HepG2 (cell line): ENCODE measurements around the gene ZNF829. TPM values are rescaled to one million over a fixed set of nuclear protein-coding genes. Genes with fewer than 3 reads are reported as not detected.

Experiments used
- ARNT2 ChIP-seq: sonication (generic); formaldehyde crosslinking; IDR thresholded peaks from 2 replicates; pipeline ENCODE4 v1.8.0; 2022; ENCODE audit warnings: mild to moderate bottlenecking, low read depth, missing genetic modification reagents, moderate library complexity
- ATF1 ChIP-seq: IDR thresholded peaks from 2 replicates; pipeline ENCODE4 v1.6.1; 2016; ENCODE audit warnings: mild to moderate bottlenecking, control low read depth
- ELF4 ChIP-seq: sonication (generic); formaldehyde crosslinking; IDR thresholded peaks from 2 replicates; pipeline ENCODE4 v1.5.0; 2020; ENCODE audit warnings: missing genetic modification reagents, mild to moderate bottlenecking, moderate library complexity, borderline replicate concordance
- HCFC1 ChIP-seq: fragments of 150-350 bp; IDR thresholded peaks from 2 replicates; pipeline ENCODE4 v1.6.1; 2014; ENCODE audit warnings: low read depth, low read length
- MED8 ChIP-seq: sonication (generic); formaldehyde crosslinking; IDR thresholded peaks from 2 replicates; pipeline ENCODE4 v1.8.1; 2023; ENCODE audit warnings: mild to moderate bottlenecking, missing genetic modification reagents; ENCODE audit not compliant: insufficient replicate concordance
- MTA3 ChIP-seq: sonication (generic); formaldehyde crosslinking; IDR thresholded peaks from 2 replicates; pipeline ENCODE4 v1.4.0; 2020; ENCODE audit warnings: missing genetic modification reagents
- MXI1 ChIP-seq: IDR thresholded peaks from 3 replicates; pipeline ENCODE4 v1.6.1; 2012; ENCODE audit warnings: low read depth, low read length, inconsistent platforms, borderline replicate concordance
- NKX3-1 ChIP-seq: sonication (generic); formaldehyde crosslinking; IDR thresholded peaks from 2 replicates; pipeline ENCODE4 v1.5.0; 2020; ENCODE audit warnings: missing genetic modification reagents
- SMC3 ChIP-seq: IDR thresholded peaks from 2 replicates; pipeline ENCODE4 v1.6.1; 2011; ENCODE audit warnings: low read length, improper control_type of control experiment
- SRSF1 ChIP-seq: fragments of 200-400 bp; formaldehyde crosslinking; optimal IDR thresholded peaks from 2 replicates; pipeline ENCODE3; 2017; ENCODE audit warnings: mild to moderate bottlenecking, low read depth, low read length, moderate library complexity
- ZBTB38 ChIP-seq: sonication (generic); formaldehyde crosslinking; IDR thresholded peaks from 2 replicates; pipeline ENCODE4 v1.5.1; 2020; ENCODE audit warnings: mild to moderate bottlenecking, missing genetic modification reagents
- ZIK1 ChIP-seq: sonication (generic); formaldehyde crosslinking; IDR thresholded peaks from 2 replicates; pipeline ENCODE4 v1.5.0; 2020; ENCODE audit warnings: mild to moderate bottlenecking, low read depth, missing genetic modification reagents, borderline replicate concordance
- ZNF225 ChIP-seq: sonication (generic); formaldehyde crosslinking; IDR thresholded peaks from 2 replicates; pipeline ENCODE4 v1.4.0; 2020; ENCODE audit warnings: mild to moderate bottlenecking, missing genetic modification reagents
- ZNF619 ChIP-seq: sonication (generic); formaldehyde crosslinking; IDR thresholded peaks from 2 replicates; pipeline ENCODE4 v1.4.0; 2020; ENCODE audit warnings: mild to moderate bottlenecking, missing genetic modification reagents
- polyA plus RNA-seq, 8 experiments: library from polyadenylated mRNA; depleted of rRNA in 3 of 8; stranded (reverse) in 7 of 8; unstranded in 1 of 8; fragments of >200 nt; fragmentation: Illumina TruSeq in 4 of 8; extraction: Trizol in 4 of 8; gene quantifications; 2 replicates each; pipeline versions ENCODE4 v1.2.1 to v1.2.3, GENCODE V29; 2011 to 2016; ENCODE audit warnings: low read depth in 4 of 8, missing spikeins in 1 of 8, mixed read lengths in 1 of 8; ENCODE audit not compliant: insufficient read depth in 1 of 8
- total RNA-seq, 5 experiments: library from RNA; depleted of rRNA; stranded (reverse); fragments of >200 nt; fragmentation: Illumina TruSeq; extraction: Trizol; gene quantifications; 2 replicates each; pipeline ENCODE4 v1.2.3, GENCODE V29; 2016; ENCODE audit warnings: low read depth in 1 of 5
- TF ChIP-seq, protein P1 (sequence below), 2 experiments: IDR thresholded peaks; 2 replicates each; pipeline ENCODE4 v1.6.1; 2011 to 2012; ENCODE audit warnings: low read length in 2 of 2, borderline replicate concordance in 1 of 2, low read depth in 1 of 2, mild to moderate bottlenecking in 1 of 2, moderate library complexity in 1 of 2
- TF ChIP-seq, protein P2 (sequence below): sonication (generic); formaldehyde crosslinking; IDR thresholded peaks from 2 replicates; pipeline ENCODE4 v1.5.1; 2020; ENCODE audit warnings: missing genetic modification reagents, mild to moderate bottlenecking, borderline replicate concordance
- TF ChIP-seq, protein P3 (sequence below): sonication (generic); formaldehyde crosslinking; IDR thresholded peaks from 2 replicates; pipeline ENCODE4 v1.4.0; 2020; ENCODE audit warnings: mild to moderate bottlenecking, missing genetic modification reagents
- TF ChIP-seq, protein P4 (sequence below): sonication (generic); formaldehyde crosslinking; IDR thresholded peaks from 2 replicates; pipeline ENCODE4 v1.4.0; 2020; ENCODE audit warnings: low read depth, mild to moderate bottlenecking, missing genetic modification reagents
- TF ChIP-seq, protein P5 (sequence below): sonication (generic); formaldehyde crosslinking; IDR thresholded peaks from 2 replicates; pipeline ENCODE4 v1.5.0; 2020; ENCODE audit warnings: mild to moderate bottlenecking, missing genetic modification reagents, borderline replicate concordance
- TF ChIP-seq, protein P6 (sequence below): sonication (generic); formaldehyde crosslinking; IDR thresholded peaks from 2 replicates; pipeline ENCODE4 v1.4.0; 2020; ENCODE audit warnings: mild to moderate bottlenecking, missing genetic modification reagents

ZNF829 gene
- total and polyA plus RNA-seq, 2 of the 13 experiments (the other 11 are each of a cell fraction or from before 2014, with no cell fraction given) = 0.15 to 0.86 TPM

DNA sequence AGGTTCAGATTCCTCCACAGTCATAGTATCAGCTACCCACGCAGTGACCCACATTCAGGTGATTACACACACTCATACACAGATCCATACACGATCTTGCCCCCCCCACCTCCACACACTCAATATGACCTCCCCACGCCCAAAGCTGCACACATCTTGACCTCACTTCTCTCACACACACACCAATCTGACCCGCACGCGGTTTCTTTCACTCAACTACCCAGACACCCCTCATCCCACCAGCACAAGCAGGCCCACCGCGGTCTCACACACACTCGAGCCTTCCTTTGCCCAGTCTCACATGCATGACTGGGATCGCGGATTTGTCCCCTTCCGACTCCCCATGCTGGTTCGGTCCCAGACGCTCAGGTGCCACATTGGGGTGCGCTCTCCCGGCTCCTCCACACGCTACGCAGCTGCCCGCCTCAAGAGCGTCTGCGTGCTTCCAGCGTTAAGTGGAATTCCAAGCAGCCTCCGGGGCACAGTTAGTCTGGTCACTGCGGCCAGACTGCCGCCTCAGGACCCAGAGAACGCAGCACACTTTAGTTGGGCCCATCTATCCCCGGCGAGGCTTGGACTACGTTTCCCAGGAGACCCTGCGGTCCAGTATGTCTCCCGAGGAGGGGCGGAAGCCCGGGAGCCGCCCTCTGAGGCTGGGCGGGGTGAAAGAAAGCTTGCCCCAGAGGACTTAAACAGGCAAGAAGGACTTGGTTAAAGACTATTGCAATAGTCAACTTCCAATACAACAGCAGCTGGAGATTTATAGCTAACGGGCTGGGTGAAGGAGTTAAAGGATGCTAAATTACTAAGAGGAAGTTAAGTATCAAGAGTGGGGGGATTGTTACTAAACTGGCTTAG, 66.2 kb downstream of the ZNF829 start (continued):
- TF ChIP-seq, protein P1, sequence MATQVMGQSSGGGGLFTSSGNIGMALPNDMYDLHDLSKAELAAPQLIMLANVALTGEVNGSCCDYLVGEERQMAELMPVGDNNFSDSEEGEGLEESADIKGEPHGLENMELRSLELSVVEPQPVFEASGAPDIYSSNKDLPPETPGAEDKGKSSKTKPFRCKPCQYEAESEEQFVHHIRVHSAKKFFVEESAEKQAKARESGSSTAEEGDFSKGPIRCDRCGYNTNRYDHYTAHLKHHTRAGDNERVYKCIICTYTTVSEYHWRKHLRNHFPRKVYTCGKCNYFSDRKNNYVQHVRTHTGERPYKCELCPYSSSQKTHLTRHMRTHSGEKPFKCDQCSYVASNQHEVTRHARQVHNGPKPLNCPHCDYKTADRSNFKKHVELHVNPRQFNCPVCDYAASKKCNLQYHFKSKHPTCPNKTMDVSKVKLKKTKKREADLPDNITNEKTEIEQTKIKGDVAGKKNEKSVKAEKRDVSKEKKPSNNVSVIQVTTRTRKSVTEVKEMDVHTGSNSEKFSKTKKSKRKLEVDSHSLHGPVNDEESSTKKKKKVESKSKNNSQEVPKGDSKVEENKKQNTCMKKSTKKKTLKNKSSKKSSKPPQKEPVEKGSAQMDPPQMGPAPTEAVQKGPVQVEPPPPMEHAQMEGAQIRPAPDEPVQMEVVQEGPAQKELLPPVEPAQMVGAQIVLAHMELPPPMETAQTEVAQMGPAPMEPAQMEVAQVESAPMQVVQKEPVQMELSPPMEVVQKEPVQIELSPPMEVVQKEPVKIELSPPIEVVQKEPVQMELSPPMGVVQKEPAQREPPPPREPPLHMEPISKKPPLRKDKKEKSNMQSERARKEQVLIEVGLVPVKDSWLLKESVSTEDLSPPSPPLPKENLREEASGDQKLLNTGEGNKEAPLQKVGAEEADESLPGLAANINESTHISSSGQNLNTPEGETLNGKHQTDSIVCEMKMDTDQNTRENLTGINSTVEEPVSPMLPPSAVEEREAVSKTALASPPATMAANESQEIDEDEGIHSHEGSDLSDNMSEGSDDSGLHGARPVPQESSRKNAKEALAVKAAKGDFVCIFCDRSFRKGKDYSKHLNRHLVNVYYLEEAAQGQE (IDR thresholded peaks at IDR 0.05; ENCODE audit: borderline replicate concordance in 1 of 2, low read depth in 1 of 2, low read length in 2 of 2) = no peak
- TF ChIP-seq, protein P2, sequence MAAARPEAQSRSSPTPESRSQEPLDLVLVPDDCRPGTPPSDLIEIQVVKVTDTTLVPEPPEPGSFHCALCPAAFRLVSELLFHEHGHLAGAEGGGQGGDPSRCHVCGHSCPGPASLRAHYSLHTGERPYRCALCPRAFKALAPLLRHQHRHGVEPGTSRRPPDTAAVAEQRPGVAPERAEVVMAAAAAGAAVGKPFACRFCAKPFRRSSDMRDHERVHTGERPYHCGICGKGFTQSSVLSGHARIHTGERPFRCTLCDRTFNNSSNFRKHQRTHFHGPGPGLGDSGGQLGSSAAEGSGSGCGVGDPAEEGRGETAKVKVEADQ = peak; percentile 22; the same call in 1 of the 2 replicates
- TF ChIP-seq, protein P3, sequence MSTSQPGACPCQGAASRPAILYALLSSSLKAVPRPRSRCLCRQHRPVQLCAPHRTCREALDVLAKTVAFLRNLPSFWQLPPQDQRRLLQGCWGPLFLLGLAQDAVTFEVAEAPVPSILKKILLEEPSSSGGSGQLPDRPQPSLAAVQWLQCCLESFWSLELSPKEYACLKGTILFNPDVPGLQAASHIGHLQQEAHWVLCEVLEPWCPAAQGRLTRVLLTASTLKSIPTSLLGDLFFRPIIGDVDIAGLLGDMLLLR (CRISPR knock-in tag) = peak; percentile 71; the same call in 1 of the 2 replicates
- TF ChIP-seq MXI1 (no peak; the same call in 2 of the 3 replicates), SRSF1 (peak; percentile 89), ZBTB38 (CRISPR knock-in tag) (peak; percentile 51; the same call in 1 of the 2 replicates), ARNT2 (CRISPR knock-in tag) (no peak), ATF1 (CRISPR knock-in tag) (no peak), MTA3 (CRISPR knock-in tag) (no peak), HCFC1 (peak; percentile 85), NKX3-1 (CRISPR knock-in tag) (0 out of 2 replicates have a peak, but pooled peaks have one; percentile 9), MED8 (CRISPR knock-in tag) (peak; percentile 44), ELF4 (CRISPR knock-in tag) (peak; percentile 44; the same call in 1 of the 2 replicates), ZNF619 (CRISPR knock-in tag) (peak; percentile 78), SMC3 (no peak), ZIK1 (CRISPR knock-in tag) (no peak), ZNF225 (peak; percentile 85; the same call in 1 of the 2 replicates)
- TF ChIP-seq, protein P4, sequence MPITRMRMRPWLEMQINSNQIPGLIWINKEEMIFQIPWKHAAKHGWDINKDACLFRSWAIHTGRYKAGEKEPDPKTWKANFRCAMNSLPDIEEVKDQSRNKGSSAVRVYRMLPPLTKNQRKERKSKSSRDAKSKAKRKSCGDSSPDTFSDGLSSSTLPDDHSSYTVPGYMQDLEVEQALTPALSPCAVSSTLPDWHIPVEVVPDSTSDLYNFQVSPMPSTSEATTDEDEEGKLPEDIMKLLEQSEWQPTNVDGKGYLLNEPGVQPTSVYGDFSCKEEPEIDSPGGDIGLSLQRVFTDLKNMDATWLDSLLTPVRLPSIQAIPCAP (CRISPR knock-in tag) = no peak
- TF ChIP-seq, protein P5, sequence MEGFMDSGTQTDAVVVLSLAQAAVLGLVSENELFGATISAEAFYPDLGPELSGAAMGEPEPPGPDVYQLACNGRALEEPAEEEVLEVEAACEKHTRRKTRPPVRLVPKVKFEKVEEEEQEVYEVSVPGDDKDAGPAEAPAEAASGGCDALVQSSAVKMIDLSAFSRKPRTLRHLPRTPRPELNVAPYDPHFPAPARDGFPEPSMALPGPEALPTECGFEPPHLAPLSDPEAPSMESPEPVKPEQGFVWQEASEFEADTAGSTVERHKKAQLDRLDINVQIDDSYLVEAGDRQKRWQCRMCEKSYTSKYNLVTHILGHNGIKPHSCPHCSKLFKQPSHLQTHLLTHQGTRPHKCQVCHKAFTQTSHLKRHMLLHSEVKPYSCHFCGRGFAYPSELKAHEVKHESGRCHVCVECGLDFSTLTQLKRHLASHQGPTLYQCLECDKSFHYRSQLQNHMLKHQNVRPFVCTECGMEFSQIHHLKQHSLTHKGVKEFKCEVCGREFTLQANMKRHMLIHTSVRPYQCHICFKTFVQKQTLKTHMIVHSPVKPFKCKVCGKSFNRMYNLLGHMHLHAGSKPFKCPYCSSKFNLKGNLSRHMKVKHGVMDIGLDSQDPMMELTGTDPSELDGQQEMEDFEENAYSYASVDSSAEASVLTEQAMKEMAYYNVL (CRISPR knock-in tag) = peak; percentile 70; the same call in 1 of the 2 replicates
- TF ChIP-seq, protein P6, sequence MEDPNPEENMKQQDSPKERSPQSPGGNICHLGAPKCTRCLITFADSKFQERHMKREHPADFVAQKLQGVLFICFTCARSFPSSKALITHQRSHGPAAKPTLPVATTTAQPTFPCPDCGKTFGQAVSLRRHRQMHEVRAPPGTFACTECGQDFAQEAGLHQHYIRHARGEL (CRISPR knock-in tag) = no peak
